Retina (tissue), 1 donor: ENCODE measurements around the gene GAL3ST1.
"Not testable (repeated sequence)": the region's sequence is repeated elsewhere in the genome, so short reads cannot be mapped to it uniquely, and the experiment has no call there.

Experiments
- DNase-seq: peaks from one replicate; pipeline ENCODE4 v3.0.0-alpha.2; 2016

GAL3ST1 gene

GRCh38 chr22:30596199-30596598, 21.7 kb upstream of the GAL3ST1 start:
- DNase-seq = no peak

- DNase-seq = not testable (repeated sequence)
Measured at GRCh38 chr22:30592360-30592713, 17.9 kb upstream of the GAL3ST1 start.

- DNase-seq = peak; percentile 100
Measured at GRCh38 chr22:30591588-30592359, 17.3 kb upstream of the GAL3ST1 start, which contains the start of gene PES1. Gene PES1 (minus strand): TSS chr22:30591910. CDS start chr22:30591833, 77 bp downstream.

GRCh38 chr22:30591191-30591587, 16.7 kb upstream of the GAL3ST1 start:
- no peak for DNase-seq

- DNase-seq = no peak
Measured at GRCh38 chr22:30586414-30586813, 11.9 kb upstream of the GAL3ST1 start.

GRCh38 chr22:30584441-30584840, 10.0 kb upstream of the GAL3ST1 start:
- DNase-seq = no peak

- DNase-seq = no peak
Measured at GRCh38 chr22:30582788-30583545, 8.5 kb upstream of the GAL3ST1 start.

GRCh38 chr22:30582051-30582450, 7.6 kb upstream of the GAL3ST1 start:
- no peak for DNase-seq

- no peak for DNase-seq
Measured at GRCh38 chr22:30580896-30581295, 6.4 kb upstream of the GAL3ST1 start.

- no peak for DNase-seq
Measured at GRCh38 chr22:30578481-30578880, 4.0 kb upstream of the GAL3ST1 start.

GRCh38 chr22:30575859-30576258, 1.4 kb upstream of the GAL3ST1 start:
- DNase-seq = no peak

- DNase-seq = peak; percentile 57
Measured at GRCh38 chr22:30574997-30575671, 669 bp upstream of the GAL3ST1 start.

- peak; percentile 27 for DNase-seq
Measured at GRCh38 chr22:30573594-30574094, 821 bp downstream of the GAL3ST1 start.

- DNase-seq = peak; percentile 18
Measured at GRCh38 chr22:30572840-30573593, 1.4 kb downstream of the GAL3ST1 start.

GRCh38 chr22:30572210-30572609, 2.3 kb downstream of the GAL3ST1 start:
- DNase-seq = no peak

- DNase-seq = no peak
Measured at GRCh38 chr22:30569674-30570202, 4.7 kb downstream of the GAL3ST1 start.

- DNase-seq = no peak
Measured at GRCh38 chr22:30568137-30568805, 6.2 kb downstream of the GAL3ST1 start.

- DNase-seq = not testable (repeated sequence)
Measured at GRCh38 chr22:30567277-30567676, 7.2 kb downstream of the GAL3ST1 start.

GRCh38 chr22:30566125-30566524, 8.3 kb downstream of the GAL3ST1 start:
- DNase-seq = no peak

- DNase-seq = no peak
Measured at GRCh38 chr22:30565341-30565740, 9.1 kb downstream of the GAL3ST1 start.

- DNase-seq = peak; percentile 8
Measured at GRCh38 chr22:30564761-30565119, 9.7 kb downstream of the GAL3ST1 start.
